KMS-11 (cell line): ENCODE data around the gene AKR1D1.

Experiments used
- H2AFZ ChIP-seq: fragments of 200-600 bp; sonication (generic); 2 replicates; pipeline ENCODE4 v1.6.1; 2016; ENCODE audit warnings: antibody characterized with exemption, mixed run types, low read depth
- H3K27ac ChIP-seq: fragments of 200-600 bp; sonication (generic); 2 replicates; pipeline ENCODE4 v1.6.1; 2016; ENCODE audit warnings: mild to moderate bottlenecking, mixed run types
- H3K27me3 ChIP-seq: fragments of 200-600 bp; sonication (generic); 2 replicates; pipeline ENCODE4 v1.6.1; 2017; ENCODE audit warnings: mild to moderate bottlenecking, low read depth, mixed run types, moderate library complexity; ENCODE audit not compliant: insufficient read depth
- H3K36me3 ChIP-seq: fragments of 200-600 bp; sonication (generic); 2 replicates; pipeline ENCODE4 v1.6.1; 2017; ENCODE audit warnings: mild to moderate bottlenecking, mixed run types; ENCODE audit not compliant: insufficient read depth
- H3K4me1 ChIP-seq: fragments of 200-600 bp; sonication (generic); 2 replicates; pipeline ENCODE4 v1.6.1; 2016; ENCODE audit warnings: mild to moderate bottlenecking, low read depth, mixed run types; ENCODE audit not compliant: poor library complexity, severe bottlenecking
- H3K4me2 ChIP-seq: fragments of 200-600 bp; sonication (generic); 2 replicates; pipeline ENCODE4 v1.7.0; 2016; ENCODE audit warnings: mild to moderate bottlenecking, mixed run types
- H3K4me3 ChIP-seq: fragments of 200-600 bp; sonication (generic); IDR thresholded peaks from 2 replicates; pipeline ENCODE4 v1.6.1; 2017; ENCODE audit warnings: low read depth, low read length, mixed read lengths; ENCODE audit not compliant: insufficient read depth
- H3K79me2 ChIP-seq: fragments of 200-600 bp; sonication (generic); 2 replicates; pipeline ENCODE4 v1.6.1; 2016; ENCODE audit warnings: low read depth, mixed run types; ENCODE audit not compliant: insufficient read depth
- H3K9ac ChIP-seq: fragments of 200-600 bp; sonication (generic); 2 replicates; pipeline ENCODE4 v1.6.1; 2016; ENCODE audit warnings: mild to moderate bottlenecking, mixed run types
- H4K20me1 ChIP-seq: fragments of 200-600 bp; sonication (generic); 2 replicates; pipeline ENCODE4 v1.6.1; 2016; ENCODE audit warnings: mild to moderate bottlenecking, mixed run types; ENCODE audit not compliant: insufficient read depth
- TF ChIP-seq, protein P1 (sequence below): fragments of 200-600 bp; sonication (generic); conservative IDR thresholded peaks from 2 replicates; pipeline ENCODE4 v1.6.1; 2017; ENCODE audit warnings: low read depth, mild to moderate bottlenecking, antibody characterized with exemption, low read length, moderate library complexity, mixed read lengths

Gene AKR1D1

DNA sequence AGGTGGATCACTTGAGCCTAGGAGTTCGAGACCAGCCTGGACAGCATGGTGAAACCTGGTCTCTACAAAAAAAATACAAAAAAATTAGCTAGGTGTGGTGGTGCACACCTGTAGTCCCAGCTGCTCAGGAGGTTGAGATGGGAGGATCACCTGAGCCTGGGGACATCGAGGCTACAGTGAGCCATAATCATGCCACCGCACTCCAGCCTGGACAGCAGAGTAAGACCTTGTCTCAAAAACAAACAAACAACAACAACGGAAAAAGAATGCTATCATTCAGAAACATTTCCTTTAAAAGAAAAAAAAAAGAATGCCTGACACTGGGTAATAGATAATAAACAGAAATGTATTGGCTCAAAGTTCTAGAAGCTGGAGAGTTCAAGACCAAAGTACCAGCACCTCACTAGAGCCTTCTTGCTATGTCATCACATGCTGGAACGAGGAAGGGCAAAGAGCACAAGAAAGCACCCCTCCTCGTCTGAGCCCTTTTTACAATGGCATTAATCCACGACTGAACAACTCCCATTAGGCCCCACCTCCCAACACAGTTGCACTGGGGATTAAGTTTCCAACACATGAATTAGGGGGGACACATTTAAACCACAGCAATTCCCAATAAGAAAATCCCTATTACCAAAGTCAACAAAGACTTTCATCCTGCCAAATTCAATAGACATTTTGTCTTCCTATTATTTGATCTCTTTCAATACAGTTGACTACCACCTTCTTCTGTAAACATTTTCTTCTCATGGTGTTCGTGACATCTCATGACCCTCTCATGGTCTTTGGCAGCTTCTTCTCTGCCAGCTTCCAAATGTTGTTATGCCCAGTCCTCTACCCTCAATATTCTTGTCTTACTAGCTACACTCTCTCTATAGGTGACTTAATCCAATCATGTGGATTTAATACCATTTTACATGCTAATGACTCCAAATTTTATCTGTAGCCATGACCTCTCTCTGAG lies 20.0 kb downstream of the AKR1D1 start:
- Histone ChIP-seq H4K20me1 (no peaks in the 10 kb centered on the region), H3K4me2 (no peak overlapping the region), H3K9ac (no peak overlapping the region), H3K4me3 (no peak overlapping the region), H3K27me3 (no peaks in the 10 kb centered on the region), H3K27ac (no peak overlapping the region), H2AFZ (no peak overlapping the region), H3K4me1 (no peaks in the 10 kb centered on the region), H3K79me2 (no peaks in the 10 kb centered on the region), H3K36me3 (no peaks in the 10 kb centered on the region)
- TF ChIP-seq, protein P1, sequence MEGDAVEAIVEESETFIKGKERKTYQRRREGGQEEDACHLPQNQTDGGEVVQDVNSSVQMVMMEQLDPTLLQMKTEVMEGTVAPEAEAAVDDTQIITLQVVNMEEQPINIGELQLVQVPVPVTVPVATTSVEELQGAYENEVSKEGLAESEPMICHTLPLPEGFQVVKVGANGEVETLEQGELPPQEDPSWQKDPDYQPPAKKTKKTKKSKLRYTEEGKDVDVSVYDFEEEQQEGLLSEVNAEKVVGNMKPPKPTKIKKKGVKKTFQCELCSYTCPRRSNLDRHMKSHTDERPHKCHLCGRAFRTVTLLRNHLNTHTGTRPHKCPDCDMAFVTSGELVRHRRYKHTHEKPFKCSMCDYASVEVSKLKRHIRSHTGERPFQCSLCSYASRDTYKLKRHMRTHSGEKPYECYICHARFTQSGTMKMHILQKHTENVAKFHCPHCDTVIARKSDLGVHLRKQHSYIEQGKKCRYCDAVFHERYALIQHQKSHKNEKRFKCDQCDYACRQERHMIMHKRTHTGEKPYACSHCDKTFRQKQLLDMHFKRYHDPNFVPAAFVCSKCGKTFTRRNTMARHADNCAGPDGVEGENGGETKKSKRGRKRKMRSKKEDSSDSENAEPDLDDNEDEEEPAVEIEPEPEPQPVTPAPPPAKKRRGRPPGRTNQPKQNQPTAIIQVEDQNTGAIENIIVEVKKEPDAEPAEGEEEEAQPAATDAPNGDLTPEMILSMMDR, result no peak

DNA sequence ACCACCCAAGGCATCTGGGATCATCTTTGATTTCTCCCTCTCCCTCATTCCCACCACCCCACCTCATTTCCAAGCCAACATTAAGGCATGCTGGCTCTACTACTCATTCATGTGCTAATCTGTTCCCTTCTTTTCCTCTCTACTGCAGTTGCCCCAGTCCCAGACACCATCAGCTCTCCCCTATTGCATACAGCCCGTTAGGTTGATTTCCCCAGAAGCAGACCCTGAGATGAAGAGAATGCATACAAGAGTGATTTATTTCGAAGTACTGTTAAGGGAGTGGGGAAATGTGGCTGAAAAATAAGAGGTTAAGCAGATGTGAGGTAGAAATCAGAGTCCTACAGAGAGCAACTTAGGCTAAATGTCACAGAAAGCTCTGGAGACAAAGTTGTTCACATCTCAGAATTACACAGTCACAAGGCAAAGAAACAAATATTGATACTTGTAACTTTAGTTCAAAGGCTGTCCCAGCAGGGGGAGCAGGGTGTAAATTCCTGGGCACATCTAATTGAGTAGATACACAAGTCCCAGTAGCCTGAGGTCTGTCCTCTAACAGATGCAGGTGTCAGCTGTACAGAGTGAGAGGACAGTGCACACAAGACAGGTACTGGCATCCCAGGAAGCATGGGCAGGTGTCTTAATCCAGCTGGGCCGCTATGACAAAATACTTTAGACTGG lies 20.9 kb downstream of the AKR1D1 start:
- no peak overlapping the region for H3K4me3 ChIP-seq
- H3K27ac ChIP-seq, result no peak overlapping the region
- H3K9ac ChIP-seq, result no peak overlapping the region
- no peaks in the 10 kb centered on the region for H4K20me1 ChIP-seq
- no peaks in the 10 kb centered on the region for H3K27me3 ChIP-seq
- H3K4me1 ChIP-seq, result no peaks in the 10 kb centered on the region
- no peaks in the 10 kb centered on the region for H3K36me3 ChIP-seq
- H3K79me2 ChIP-seq, result no peaks in the 10 kb centered on the region
- TF ChIP-seq, protein P1, result peak; percentile 31
- H3K4me2 ChIP-seq, result no peak overlapping the region
- no peak overlapping the region for H2AFZ ChIP-seq

DNA sequence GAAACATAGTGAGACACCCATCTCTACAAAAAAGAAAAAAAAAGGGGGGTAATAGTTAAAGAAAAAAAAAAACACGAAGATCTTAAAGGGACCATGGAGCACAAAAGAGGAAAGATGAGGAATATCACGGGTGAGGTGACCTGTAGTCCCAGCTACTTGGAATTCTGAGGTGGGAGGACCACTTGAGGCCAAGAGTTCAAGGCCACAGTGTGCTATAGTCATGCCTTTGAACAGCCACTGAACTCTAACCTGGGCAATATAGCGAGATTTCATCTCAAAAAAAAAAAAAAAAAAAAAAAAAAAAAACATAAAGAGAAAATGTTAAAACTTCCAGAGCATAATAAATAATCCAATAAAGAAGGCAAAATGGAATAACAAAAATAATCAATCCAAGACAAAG lies 23.6 kb downstream of the AKR1D1 start:
- H3K27ac ChIP-seq, result no peak overlapping the region
- TF ChIP-seq, protein P1, result no peak
- no peaks in the 10 kb centered on the region for H4K20me1 ChIP-seq
- no peak overlapping the region for H3K9ac ChIP-seq
- no peak overlapping the region for H3K4me3 ChIP-seq
- H3K27me3 ChIP-seq, result no peaks in the 10 kb centered on the region
- no peak overlapping the region for H3K4me2 ChIP-seq
- no peaks in the 10 kb centered on the region for H3K4me1 ChIP-seq
- H3K79me2 ChIP-seq, result no peaks in the 10 kb centered on the region
- no peak overlapping the region for H2AFZ ChIP-seq
- H3K36me3 ChIP-seq, result no peaks in the 10 kb centered on the region

DNA sequence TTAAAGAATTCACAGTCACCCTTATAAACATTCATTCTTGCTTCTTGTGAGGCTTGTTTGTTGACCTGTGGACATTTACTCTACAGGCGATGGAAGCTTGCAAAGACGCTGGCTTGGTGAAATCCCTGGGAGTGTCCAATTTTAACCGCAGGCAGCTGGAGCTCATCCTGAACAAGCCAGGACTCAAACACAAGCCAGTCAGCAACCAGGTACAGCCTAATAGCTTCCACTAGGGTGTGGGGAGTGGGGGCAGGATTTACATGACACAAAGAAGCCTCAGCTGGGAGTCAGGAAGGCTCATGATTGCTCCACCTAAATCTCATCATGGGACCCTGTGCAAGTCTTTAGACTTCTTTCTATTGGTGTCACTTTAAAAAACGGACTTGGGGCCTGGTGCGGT lies 29.0 kb downstream of the AKR1D1 start:
- Histone ChIP-seq H3K36me3 (no peaks in the 10 kb centered on the region), H2AFZ (no peak overlapping the region), H3K9ac (no peak overlapping the region), H3K4me1 (no peaks in the 10 kb centered on the region), H3K4me3 (no peak overlapping the region), H3K27ac (no peak overlapping the region), H3K4me2 (no peak overlapping the region), H3K27me3 (no peaks in the 10 kb centered on the region), H4K20me1 (no peaks in the 10 kb centered on the region), H3K79me2 (no peaks in the 10 kb centered on the region)
- TF ChIP-seq, protein P1, result no peak
